Liver (tissue), 3 donors: ENCODE data around the gene DHRS4.
"Not testable (repeated sequence)": the region's sequence is repeated elsewhere in the genome, so short reads cannot be mapped to it uniquely, and the experiment has no call there.

ENCODE experiments used
- HNF4A ChIP-seq, 2 donors: conservative IDR thresholded peaks; 2 replicates each; pipeline ENCODE4 v1.6.1; 2016; ENCODE audit warnings: antibody characterized with exemption in 2 of 2, mild to moderate bottlenecking in 2 of 2
- JUND ChIP-seq, 2 donors: IDR thresholded peaks; 2 replicates each; pipeline ENCODE4 v1.6.1; 2016; ENCODE audit warnings: antibody characterized with exemption in 2 of 2
- MAX ChIP-seq: IDR thresholded peaks from 2 replicates; pipeline ENCODE4 v1.6.1; 2016; ENCODE audit warnings: antibody characterized with exemption
- SP1 ChIP-seq: IDR thresholded peaks from 2 replicates; pipeline ENCODE4 v1.6.1; 2018; ENCODE audit warnings: antibody characterized with exemption, mild to moderate bottlenecking
- TF ChIP-seq, protein P1 (sequence below): fragments of 150-350 bp; IDR thresholded peaks from 2 replicates; pipeline ENCODE4 v1.5.1; 2017; ENCODE audit warnings: improper control_type of control experiment, low read depth, low read length; ENCODE audit not compliant: missing input control
- donor health status: healthy.
- donor health status: healthy.

DNA sequence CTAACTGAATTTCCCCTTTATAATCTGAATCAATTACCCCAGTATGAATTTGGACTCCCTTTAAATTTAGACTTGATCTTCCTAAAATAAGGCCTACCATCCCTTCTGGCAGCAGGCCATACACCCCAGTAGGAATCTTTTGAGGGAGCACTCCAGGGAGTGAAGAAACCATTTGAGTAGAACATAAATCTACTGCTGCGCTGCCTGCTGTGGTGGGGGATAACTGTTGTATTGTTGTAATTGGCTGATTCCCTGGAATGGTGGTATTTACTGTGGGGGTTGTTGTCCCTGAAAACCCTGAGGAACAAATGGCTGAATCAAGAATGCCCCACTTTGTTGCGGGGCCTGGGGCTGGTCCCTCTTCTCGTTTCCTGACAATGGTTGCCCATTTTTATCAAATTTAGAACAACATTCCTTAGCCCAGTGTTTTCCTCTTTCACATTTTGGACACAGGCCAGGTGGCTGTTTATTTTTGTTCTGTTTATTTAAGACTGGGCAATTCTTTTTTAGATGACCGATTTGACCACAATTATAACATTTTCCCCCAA lies 59.2 kb downstream of the DHRS4 start:
- TF ChIP-seq, protein P1, sequence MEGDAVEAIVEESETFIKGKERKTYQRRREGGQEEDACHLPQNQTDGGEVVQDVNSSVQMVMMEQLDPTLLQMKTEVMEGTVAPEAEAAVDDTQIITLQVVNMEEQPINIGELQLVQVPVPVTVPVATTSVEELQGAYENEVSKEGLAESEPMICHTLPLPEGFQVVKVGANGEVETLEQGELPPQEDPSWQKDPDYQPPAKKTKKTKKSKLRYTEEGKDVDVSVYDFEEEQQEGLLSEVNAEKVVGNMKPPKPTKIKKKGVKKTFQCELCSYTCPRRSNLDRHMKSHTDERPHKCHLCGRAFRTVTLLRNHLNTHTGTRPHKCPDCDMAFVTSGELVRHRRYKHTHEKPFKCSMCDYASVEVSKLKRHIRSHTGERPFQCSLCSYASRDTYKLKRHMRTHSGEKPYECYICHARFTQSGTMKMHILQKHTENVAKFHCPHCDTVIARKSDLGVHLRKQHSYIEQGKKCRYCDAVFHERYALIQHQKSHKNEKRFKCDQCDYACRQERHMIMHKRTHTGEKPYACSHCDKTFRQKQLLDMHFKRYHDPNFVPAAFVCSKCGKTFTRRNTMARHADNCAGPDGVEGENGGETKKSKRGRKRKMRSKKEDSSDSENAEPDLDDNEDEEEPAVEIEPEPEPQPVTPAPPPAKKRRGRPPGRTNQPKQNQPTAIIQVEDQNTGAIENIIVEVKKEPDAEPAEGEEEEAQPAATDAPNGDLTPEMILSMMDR, result not testable (repeated sequence)
- not testable (repeated sequence) for TF ChIP-seq JUND (IDR thresholded peaks at IDR 0.05); SP1; MAX; HNF4A (conservative IDR thresholded peaks at IDR 0.05)
